ENCODE measurements around the gene TKT. TPM values are rescaled to one million over a fixed set of nuclear protein-coding genes. Genes with fewer than 3 reads are reported as not detected.

The TKT gene
- total RNA-seq, 1 donor from 2014 or later: 231 TPM

GRCh38 chr3:53185761-53186465 is 69.9 kb downstream of the TKT start:
- intact Hi-C loops (cut with micrococcal nuclease): no loop called here

- intact Hi-C loops (cut with micrococcal nuclease): no loop called here
These were observed 71.1 kb downstream of the TKT start for GRCh38 chr3:53184701-53185100.

- intact Hi-C loops (cut with micrococcal nuclease): no loop called here
These were observed 72.3 kb downstream of the TKT start for GRCh38 chr3:53183514-53183913.

- intact Hi-C loops (cut with micrococcal nuclease): no loop called here
These were observed 73.0 kb downstream of the TKT start for GRCh38 chr3:53182764-53183355.

GRCh38 chr3:53181528-53181927 is 74.3 kb downstream of the TKT start:
- intact Hi-C loops (cut with micrococcal nuclease): no loop called here

GRCh38 chr3:53181024-53181371 is 74.8 kb downstream of the TKT start:
- intact Hi-C loops (cut with micrococcal nuclease): no loop called here

- intact Hi-C loops (cut with micrococcal nuclease): no loop called here
These were observed 75.4 kb downstream of the TKT start for GRCh38 chr3:53180305-53181023.

GRCh38 chr3:53179580-53179979 is 76.2 kb downstream of the TKT start:
- intact Hi-C loops (cut with micrococcal nuclease): no loop called here

GRCh38 chr3:53178246-53178645 is 77.6 kb downstream of the TKT start:
- intact Hi-C loops (cut with micrococcal nuclease): no loop called here

GRCh38 chr3:53175613-53176540 is 79.9 kb downstream of the TKT start:
- intact Hi-C loops (cut with micrococcal nuclease): no loop called here

Other genes starting within 250 kb of the TKT start
- gene SFMBT1, start 209.9 kb downstream of the TKT start, total RNA-seq: 34.2 and 34.9 TPM in 2 replicates
- gene RFT1, start 125.6 kb downstream of the TKT start, total RNA-seq: 32.9 and 34.1 TPM in 2 replicates
- 27.5 and 29.5 TPM in 2 replicates for gene PRKCD, start 94.8 kb downstream of the TKT start, total RNA-seq
- gene DCP1A, start 91.5 kb upstream of the TKT start, total RNA-seq: 37.3 and 40.1 TPM in 2 replicates
- 0.41 and 1.3 TPM in 2 replicates for gene CACNA1D, start 238.6 kb upstream of the TKT start, total RNA-seq